Tibial nerve (tissue), 4 donors: ENCODE results near the gene GGA1.

ENCODE experiments used
- CTCF ChIP-seq, 5 experiments: fragments of 200-600 bp in 3 of 5; fragments of 450-650 bp in 2 of 5; sonication (generic) in 3 of 5; IDR thresholded peaks; one replicate each; pipeline ENCODE4 v1.5.1; 2016 to 2019; ENCODE audit warnings: antibody characterized with exemption in 5 of 5, mild to moderate bottlenecking in 3 of 5, moderate library complexity in 2 of 5
- EP300 ChIP-seq, 2 donors: sonication (generic); formaldehyde crosslinking; IDR thresholded peaks; one replicate each; pipeline ENCODE4 v1.6.1; 2017; ENCODE audit warnings: antibody characterized with exemption in 2 of 2, mild to moderate bottlenecking in 1 of 2
- POLR2A ChIP-seq, 2 donors: fragments of 450-650 bp; IDR thresholded peaks; one replicate each; pipeline ENCODE4 v1.6.1; 2017; ENCODE audit warnings: antibody characterized with exemption in 2 of 2, mild to moderate bottlenecking in 2 of 2, moderate library complexity in 2 of 2

- peak; percentile 58 to 97 (median 87) for TF ChIP-seq CTCF (IDR thresholded peaks at IDR 0.05)
- no peak for TF ChIP-seq EP300 (IDR thresholded peaks at IDR 0.05)
- TF ChIP-seq POLR2A (IDR thresholded peaks at IDR 0.05): no peak
Observed at GRCh38 chr22:37623075-37624016, 14.7 kb downstream of the GGA1 start.
